Measurements from ENCODE around the gene TRIO. TPM values are rescaled to one million over a fixed set of nuclear protein-coding genes. Genes with fewer than 3 reads are reported as not detected.

TRIO gene
- polyA plus RNA-seq, 3 donors: 1.7 to 45.8 (median 2.1) TPM

DNA sequence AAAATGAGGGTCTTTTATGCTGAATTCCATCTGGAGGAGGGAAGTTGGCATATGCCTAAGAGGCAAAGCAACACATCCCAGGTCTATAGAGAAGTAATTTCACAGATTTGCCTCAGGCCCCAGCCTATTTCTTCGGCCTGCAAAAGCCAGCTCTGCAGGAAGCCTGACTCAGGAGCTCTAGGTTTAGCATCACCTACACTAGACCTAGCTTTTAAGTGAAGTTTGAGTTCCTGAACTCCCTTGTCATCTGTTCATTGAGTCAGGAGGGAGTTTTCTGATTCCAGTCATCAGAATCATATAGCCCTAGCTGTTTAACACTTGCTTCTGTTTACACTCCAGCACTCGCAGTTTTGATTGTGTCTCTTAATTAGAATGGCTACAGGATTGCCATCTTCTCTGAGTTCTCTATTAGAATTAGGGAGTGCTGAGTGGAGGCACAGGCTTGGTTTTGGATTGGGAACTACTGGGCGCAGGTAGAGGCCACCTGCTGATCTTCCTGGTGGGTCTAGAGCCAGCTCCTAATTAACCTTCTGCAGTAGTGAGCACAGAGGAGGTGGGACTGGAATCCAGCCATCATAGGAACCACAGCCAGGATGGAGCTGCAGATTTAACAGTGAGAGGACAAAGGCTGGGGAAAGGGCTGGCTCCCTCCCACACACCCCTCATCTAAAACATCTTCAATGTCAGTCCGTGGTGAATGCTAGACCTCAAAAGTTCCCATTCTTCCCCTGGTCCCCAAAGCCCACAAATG lies 179.5 kb downstream of the TRIO start:
- no peaks in the 10 kb centered on the region for H3K27me3 Mint-ChIP-seq (ENCODE audit: low read depth in 3 of 3)

DNA sequence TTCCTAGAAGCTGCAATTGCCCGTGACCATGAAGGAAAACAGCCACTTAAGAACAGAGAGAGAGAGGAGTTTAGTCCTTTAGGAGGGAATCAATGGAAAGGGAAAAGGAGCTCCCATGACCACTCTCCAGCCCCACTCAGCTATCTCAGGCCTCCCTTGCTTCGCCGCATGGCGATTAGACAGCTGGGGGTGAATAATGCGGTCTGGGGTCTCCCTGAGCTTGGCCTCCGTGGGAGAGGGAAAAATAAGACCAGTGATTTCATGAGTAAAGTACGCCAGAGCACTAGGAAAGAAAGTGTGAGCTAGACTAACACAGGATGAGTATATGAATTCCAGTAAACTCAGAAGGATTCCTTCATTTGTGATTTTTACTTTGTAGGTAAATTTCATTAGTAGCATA lies 180.3 kb downstream of the TRIO start:
- Mint-ChIP-seq H3K36me3 (peaks cover 46 to 53% of the 10 kb centered on the region in 2 donors), H3K9me3 (peaks cover 3 to 13% (median 9%) of the 10 kb centered on the region in 7 donors), H3K27ac (no peak overlapping the region), H3K4me3 (no peak overlapping the region), H3K4me1 (peaks cover 4% of the 10 kb centered on the region), H3K27me3 (ENCODE audit: low read depth in 3 of 3) (no peaks in the 10 kb centered on the region)
- H3K79me2 ChIP-seq (ENCODE audit: insufficient read depth, low read length): no peaks in the 10 kb centered on the region
- H3K4me2 ChIP-seq (replicated peaks; ENCODE audit: extremely low read depth, low read length, poor library complexity, severe bottlenecking): no peak overlapping the region
- H3K27me3 ChIP-seq (ENCODE audit: control insufficient read depth in 2 of 2, insufficient read depth in 2 of 2, low read length in 2 of 2): no peaks in the 10 kb centered on the region
- intact Hi-C loops (cut with micrococcal nuclease): no loop called here
- DNase-seq: no peak
- 100% methylated on average over 3 of the region's 7 CpGs for WGBS (ENCODE audit: insufficient coverage)
- H3K9ac ChIP-seq (ENCODE audit: insufficient read depth, low read length, poor library complexity, severe bottlenecking): no peak overlapping the region
- H3K27ac ChIP-seq (ENCODE audit: low read depth in 1 of 2, low read length in 2 of 2): no peak overlapping the region
- TF ChIP-seq, protein P1, sequence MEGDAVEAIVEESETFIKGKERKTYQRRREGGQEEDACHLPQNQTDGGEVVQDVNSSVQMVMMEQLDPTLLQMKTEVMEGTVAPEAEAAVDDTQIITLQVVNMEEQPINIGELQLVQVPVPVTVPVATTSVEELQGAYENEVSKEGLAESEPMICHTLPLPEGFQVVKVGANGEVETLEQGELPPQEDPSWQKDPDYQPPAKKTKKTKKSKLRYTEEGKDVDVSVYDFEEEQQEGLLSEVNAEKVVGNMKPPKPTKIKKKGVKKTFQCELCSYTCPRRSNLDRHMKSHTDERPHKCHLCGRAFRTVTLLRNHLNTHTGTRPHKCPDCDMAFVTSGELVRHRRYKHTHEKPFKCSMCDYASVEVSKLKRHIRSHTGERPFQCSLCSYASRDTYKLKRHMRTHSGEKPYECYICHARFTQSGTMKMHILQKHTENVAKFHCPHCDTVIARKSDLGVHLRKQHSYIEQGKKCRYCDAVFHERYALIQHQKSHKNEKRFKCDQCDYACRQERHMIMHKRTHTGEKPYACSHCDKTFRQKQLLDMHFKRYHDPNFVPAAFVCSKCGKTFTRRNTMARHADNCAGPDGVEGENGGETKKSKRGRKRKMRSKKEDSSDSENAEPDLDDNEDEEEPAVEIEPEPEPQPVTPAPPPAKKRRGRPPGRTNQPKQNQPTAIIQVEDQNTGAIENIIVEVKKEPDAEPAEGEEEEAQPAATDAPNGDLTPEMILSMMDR (IDR thresholded peaks at IDR 0.05): no peak
- no peak overlapping the region for H2AFZ ChIP-seq (ENCODE audit: insufficient read depth, low read depth, low read length, poor library complexity, severe bottlenecking)
- no peak overlapping the region for H3K4me3 ChIP-seq (replicated peaks in 1 of 3; ENCODE audit: low read depth in 2 of 3, low read length in 3 of 3)
- H3K36me3 ChIP-seq (replicated peaks in 1 of 2; ENCODE audit: control insufficient read depth in 1 of 2, insufficient read depth in 2 of 2, low read length in 2 of 2): peaks cover 18 to 61% of the 10 kb centered on the region in 2 donors
- peaks cover 7 to 8% of the 10 kb centered on the region in 2 donors for H3K9me3 ChIP-seq (replicated peaks in 1 of 2; ENCODE audit: control insufficient read depth in 1 of 2, insufficient read depth in 1 of 2, low read length in 2 of 2)
- peaks cover 1% of the 10 kb centered on the region in 2 donors for H3K4me1 ChIP-seq (ENCODE audit: control insufficient read depth in 1 of 2, insufficient read depth in 2 of 2, low read length in 2 of 2)
- peaks cover 4% of the 10 kb centered on the region for H4K20me1 ChIP-seq (ENCODE audit: insufficient read depth, low read length)

More for the DNA sequence above, 179.5 kb downstream of the TRIO start:
- intact Hi-C loops (cut with micrococcal nuclease): no loop called here
- Mint-ChIP-seq H3K4me1 (peaks cover 2% of the 10 kb centered on the region), H3K27ac (no peak overlapping the region), H3K4me3 (no peak overlapping the region), H3K9me3 (peaks cover 3 to 13% (median 9%) of the 10 kb centered on the region in 7 donors), H3K36me3 (peaks cover 48 to 60% of the 10 kb centered on the region in 2 donors)
- no peaks in the 10 kb centered on the region for H3K27me3 ChIP-seq (ENCODE audit: control insufficient read depth in 2 of 2, insufficient read depth in 2 of 2, low read length in 2 of 2)
- no peak overlapping the region for H3K9ac ChIP-seq (ENCODE audit: insufficient read depth, low read length, poor library complexity, severe bottlenecking)
- peaks cover 7 to 8% of the 10 kb centered on the region in 2 donors for H3K9me3 ChIP-seq (replicated peaks in 1 of 2; ENCODE audit: control insufficient read depth in 1 of 2, insufficient read depth in 1 of 2, low read length in 2 of 2)
- TF ChIP-seq, protein P1 (IDR thresholded peaks at IDR 0.05): no peak
- H2AFZ ChIP-seq (ENCODE audit: insufficient read depth, low read depth, low read length, poor library complexity, severe bottlenecking): no peak overlapping the region
- no CpG with 5 or more reads among the region's 4 CpGs for WGBS (ENCODE audit: insufficient coverage)
- no peaks in the 10 kb centered on the region for H3K4me1 ChIP-seq (ENCODE audit: control insufficient read depth in 1 of 2, insufficient read depth in 2 of 2, low read length in 2 of 2)
- no peak overlapping the region for H3K27ac ChIP-seq (ENCODE audit: low read depth in 1 of 2, low read length in 2 of 2)
- H3K4me2 ChIP-seq (replicated peaks; ENCODE audit: extremely low read depth, low read length, poor library complexity, severe bottlenecking): no peak overlapping the region
- no peaks in the 10 kb centered on the region for H3K79me2 ChIP-seq (ENCODE audit: insufficient read depth, low read length)
- H3K4me3 ChIP-seq (replicated peaks in 1 of 3; ENCODE audit: low read depth in 2 of 3, low read length in 3 of 3): no peak overlapping the region
- peaks cover 18 to 66% of the 10 kb centered on the region in 2 donors for H3K36me3 ChIP-seq (replicated peaks in 1 of 2; ENCODE audit: control insufficient read depth in 1 of 2, insufficient read depth in 2 of 2, low read length in 2 of 2)
- no peak for DNase-seq
- H4K20me1 ChIP-seq (ENCODE audit: insufficient read depth, low read length): peaks cover 4% of the 10 kb centered on the region

All from CD14-positive monocyte (primary cell).